HepG2 (cell line): ENCODE data around the gene CSNK1D. TPM values are rescaled to one million over a fixed set of nuclear protein-coding genes. Genes with fewer than 3 reads are reported as not detected.

Source experiments
- BHLHE40 ChIP-seq: IDR thresholded peaks from 2 replicates; pipeline ENCODE4 v1.6.1; 2011; ENCODE audit warnings: low read length, improper control_type of control experiment
- CAMTA2 ChIP-seq: sonication (generic); formaldehyde crosslinking; IDR thresholded peaks from 2 replicates; pipeline ENCODE4 v1.4.0; 2020; ENCODE audit warnings: mild to moderate bottlenecking, missing genetic modification reagents, borderline replicate concordance
- CHD4 ChIP-seq: fragments of 200-600 bp; sonication (generic); IDR thresholded peaks from 2 replicates; pipeline ENCODE4 v1.7.0; 2017; ENCODE audit warnings: mild to moderate bottlenecking, low read length, borderline replicate concordance
- FOXO1 ChIP-seq: sonication (generic); formaldehyde crosslinking; IDR thresholded peaks from 2 replicates; pipeline ENCODE4 v1.4.0; 2020; ENCODE audit warnings: missing genetic modification reagents
- GLI4 ChIP-seq: sonication (generic); formaldehyde crosslinking; IDR thresholded peaks from 2 replicates; pipeline ENCODE4 v1.5.1; 2020; ENCODE audit warnings: missing genetic modification reagents, mild to moderate bottlenecking, moderate library complexity, borderline replicate concordance
- HOXA5 ChIP-seq: sonication (generic); formaldehyde crosslinking; IDR thresholded peaks from 2 replicates; pipeline ENCODE4 v1.4.0; 2020; ENCODE audit warnings: missing genetic modification reagents
- IKZF5 ChIP-seq: IDR thresholded peaks from 2 replicates; pipeline ENCODE4 v1.6.1; 2018; ENCODE audit warnings: missing genetic modification reagents, mild to moderate bottlenecking, missing compliant biosample characterization
- KLF15 ChIP-seq: sonication (generic); formaldehyde crosslinking; IDR thresholded peaks from 2 replicates; pipeline ENCODE4 v1.8.1; 2023; ENCODE audit warnings: borderline replicate concordance, mild to moderate bottlenecking, inconsistent platforms, missing genetic modification reagents, mixed read lengths
- KLF9 ChIP-seq: IDR thresholded peaks from 2 replicates; pipeline ENCODE4 v1.6.1; 2016; ENCODE audit warnings: low read depth
- PAWR ChIP-seq: sonication (generic); formaldehyde crosslinking; IDR thresholded peaks from 2 replicates; pipeline ENCODE4 v1.4.0; 2020; ENCODE audit warnings: missing genetic modification reagents, mild to moderate bottlenecking, borderline replicate concordance
- POLR2AphosphoS5 ChIP-seq: IDR thresholded peaks from 2 replicates; pipeline ENCODE4 v1.6.1; 2012; ENCODE audit warnings: low read depth, low read length
- REPIN1 ChIP-seq: sonication (generic); formaldehyde crosslinking; IDR thresholded peaks from 2 replicates; pipeline ENCODE4 v1.8.0; 2022; ENCODE audit warnings: missing genetic modification reagents, low read depth, mild to moderate bottlenecking, borderline replicate concordance
- SNAI1 ChIP-seq: sonication (generic); formaldehyde crosslinking; IDR thresholded peaks from 2 replicates; pipeline ENCODE4 v1.5.0; 2020; ENCODE audit warnings: mild to moderate bottlenecking, missing genetic modification reagents, borderline replicate concordance
- SOX13 ChIP-seq, 3 experiments: fragments of 450-650 bp in 1 of 3; sonication (generic) in 1 of 3; formaldehyde crosslinking in 1 of 3; IDR thresholded peaks in 2 of 3; conservative IDR thresholded peaks in 1 of 3; 2 replicates each; pipeline versions ENCODE4 v1.5.0 to v1.6.1; 2016 to 2020; ENCODE audit warnings: antibody characterized with exemption in 1 of 3, mild to moderate bottlenecking in 1 of 3, missing compliant biosample characterization in 1 of 3, missing genetic modification reagents in 1 of 3, moderate library complexity in 1 of 3
- ZFP90 ChIP-seq: sonication (generic); formaldehyde crosslinking; IDR thresholded peaks from 2 replicates; pipeline ENCODE4 v1.8.0; 2022; ENCODE audit warnings: missing genetic modification reagents, mild to moderate bottlenecking, inconsistent platforms, borderline replicate concordance
- ZMYM2 ChIP-seq: sonication (generic); formaldehyde crosslinking; IDR thresholded peaks from 2 replicates; pipeline ENCODE4 v1.8.0; 2022; ENCODE audit warnings: mild to moderate bottlenecking, missing genetic modification reagents
- ZNF101 ChIP-seq: sonication (generic); formaldehyde crosslinking; IDR thresholded peaks from 2 replicates; pipeline ENCODE4 v1.4.0; 2020; ENCODE audit warnings: mild to moderate bottlenecking, low read depth, missing genetic modification reagents, borderline replicate concordance
- ZNF256 ChIP-seq: sonication (generic); formaldehyde crosslinking; conservative IDR thresholded peaks from 2 replicates; pipeline ENCODE4 v1.4.0; 2020; ENCODE audit warnings: missing genetic modification reagents
- ZNF282 ChIP-seq: fragments of 450-650 bp; IDR thresholded peaks from 2 replicates; pipeline ENCODE4 v1.6.1; 2018; ENCODE audit not compliant: partially characterized antibody
- ZNF329 ChIP-seq: sonication (generic); formaldehyde crosslinking; IDR thresholded peaks from 2 replicates; pipeline ENCODE4 v1.9.0; 2021; ENCODE audit warnings: low read depth, mild to moderate bottlenecking, missing genetic modification reagents
- ZNF460 ChIP-seq: sonication (generic); formaldehyde crosslinking; IDR thresholded peaks from 2 replicates; pipeline ENCODE4 v1.5.1; 2020; ENCODE audit warnings: missing genetic modification reagents, mild to moderate bottlenecking, borderline replicate concordance
- ZNF468 ChIP-seq: sonication (generic); formaldehyde crosslinking; IDR thresholded peaks from 2 replicates; pipeline ENCODE4 v1.8.0; 2022; ENCODE audit warnings: mild to moderate bottlenecking, moderate library complexity, missing genetic modification reagents
- ZNF484 ChIP-seq: sonication (generic); formaldehyde crosslinking; IDR thresholded peaks from 2 replicates; pipeline ENCODE4 v1.5.1; 2020; ENCODE audit warnings: mild to moderate bottlenecking, low read depth, missing genetic modification reagents, borderline replicate concordance
- ZNF510 ChIP-seq: sonication (generic); formaldehyde crosslinking; IDR thresholded peaks from 2 replicates; pipeline ENCODE4 v1.4.0; 2020; ENCODE audit warnings: low read depth, mild to moderate bottlenecking, missing genetic modification reagents
- ZNF629 ChIP-seq: sonication (generic); formaldehyde crosslinking; conservative IDR thresholded peaks from 2 replicates; pipeline ENCODE4 v1.5.0; 2020; ENCODE audit warnings: missing genetic modification reagents
- ZNF782 ChIP-seq: sonication (generic); formaldehyde crosslinking; IDR thresholded peaks from 2 replicates; pipeline ENCODE4 v1.4.0; 2020; ENCODE audit warnings: missing genetic modification reagents, mild to moderate bottlenecking, borderline replicate concordance
- ZNF850 ChIP-seq: sonication (generic); formaldehyde crosslinking; conservative IDR thresholded peaks from 2 replicates; pipeline ENCODE4 v1.9.0; 2021; ENCODE audit warnings: mild to moderate bottlenecking, missing genetic modification reagents
- ZSCAN9 ChIP-seq: IDR thresholded peaks from 2 replicates; pipeline ENCODE4 v1.6.1; 2016; ENCODE audit warnings: borderline replicate concordance
- polyA plus RNA-seq, 8 experiments: library from polyadenylated mRNA; depleted of rRNA in 3 of 8; stranded (reverse) in 7 of 8; unstranded in 1 of 8; fragments of >200 nt; fragmentation: Illumina TruSeq in 4 of 8; extraction: Trizol in 4 of 8; gene quantifications; 2 replicates each; pipeline versions ENCODE4 v1.2.1 to v1.2.3, GENCODE V29; 2011 to 2016; ENCODE audit warnings: low read depth in 4 of 8, missing spikeins in 1 of 8, mixed read lengths in 1 of 8; ENCODE audit not compliant: insufficient read depth in 1 of 8
- total RNA-seq, 5 experiments: library from RNA; depleted of rRNA; stranded (reverse); fragments of >200 nt; fragmentation: Illumina TruSeq; extraction: Trizol; gene quantifications; 2 replicates each; pipeline ENCODE4 v1.2.3, GENCODE V29; 2016; ENCODE audit warnings: low read depth in 1 of 5

The CSNK1D gene
- total and polyA plus RNA-seq, 2 of the 13 experiments (the other 11 are each of a cell fraction or from before 2014, with no cell fraction given): 31.5 to 128 TPM

- TF ChIP-seq REPIN1 (CRISPR knock-in tag) (no peak; the same call in 1 of the 2 replicates), SNAI1 (no peak), GLI4 (CRISPR knock-in tag) (peak; percentile 94; the same call in 1 of the 2 replicates), ZMYM2 (no peak), POLR2AphosphoS5 (peak; percentile 47; the same call in 1 of the 2 replicates), IKZF5 (CRISPR knock-in tag) (no peak; the same call in 1 of the 2 replicates), ZNF850 (CRISPR knock-in tag) (no peak; the same call in 1 of the 2 replicates), SOX13 (IDR thresholded peaks at IDR 0.05) (peak; percentile 37; the same call in 1 of the 2 replicates), SOX13 (CRISPR knock-in tag; conservative IDR thresholded peaks at IDR 0.05 in 1 of 2, IDR thresholded peaks at IDR 0.05 in 1 of 2) (no peak; a peak in 1 of 4 replicates), ZNF782 (CRISPR knock-in tag) (peak; percentile 64; the same call in 1 of the 2 replicates), ZNF484 (no peak), ZNF468 (0 out of 2 replicates have a peak, but pooled peaks have one; percentile 18), ZNF629 (CRISPR knock-in tag) (0 out of 2 replicates have a peak, but pooled peaks have one; percentile 19), HOXA5 (CRISPR knock-in tag) (peak; percentile 89; the same call in 1 of the 2 replicates), ZFP90 (CRISPR knock-in tag) (no peak), ZNF256 (CRISPR knock-in tag) (0 out of 2 replicates have a peak, but pooled peaks have one; percentile 81), PAWR (CRISPR knock-in tag) (no peak), KLF9 (CRISPR knock-in tag) (peak; percentile 72), ZNF329 (CRISPR knock-in tag) (peak; percentile 39; the same call in 1 of the 2 replicates), ZSCAN9 (peak; percentile 24; the same call in 1 of the 2 replicates), CAMTA2 (CRISPR knock-in tag) (no peak; the same call in 1 of the 2 replicates), ZNF460 (CRISPR knock-in tag) (0 out of 2 replicates have a peak, but pooled peaks have one; percentile 10), ZNF510 (CRISPR knock-in tag) (peak; percentile 76; the same call in 1 of the 2 replicates), ZNF282 (no peak), KLF15 (CRISPR knock-in tag) (no peak), BHLHE40 (no peak), CHD4 (no peak), FOXO1 (CRISPR knock-in tag) (peak; percentile 70), ZNF101 (CRISPR knock-in tag) (no peak)
Observed at GRCh38 chr17:82241183-82241925, 32.1 kb downstream of the CSNK1D start (continued).
